GM12878 (cell line): ENCODE measurements around the gene SELENOW. TPM values are rescaled to one million over a fixed set of nuclear protein-coding genes. Genes with fewer than 3 reads are reported as not detected.
"Not testable (repeated sequence)": the region's sequence is repeated elsewhere in the genome, so short reads cannot be mapped to it uniquely, and the experiment has no call there.

ENCODE experiments used
- ATAC-seq: fragments of 200-7000 bp; cut with Tn5 transposase; 3 replicates; pipeline ENCODE4 v1.9.1; 2020; ENCODE audit warnings: mild to moderate bottlenecking, moderate library complexity
- BruUV-seq: library from RNA; stranded (reverse); fragments of 400-500 nt; replicated peaks from 2 replicates; lab custom pipeline; 2021; lab: Mats Ljungman, UMichigan
- CTCF ChIA-PET: fragments of 300-600 bp; sonication (Branson Sonifier 250); formaldehyde crosslinking; extraction: SDS; loops from one replicate; lab custom pipeline; 2021; ENCODE audit warnings: inconsistent platforms; lab: Yijun Ruan, JAX
- POLR2A ChIA-PET: fragments of 350-600 bp; formaldehyde crosslinking; extraction: SDS; loops from one replicate; lab custom pipeline; 2021; ENCODE audit warnings: inconsistent platforms; lab: Charles Lee
- RAD21 ChIA-PET: fragments of 300-600 bp; sonication (Branson Sonifier 250); formaldehyde crosslinking; loops from one replicate; lab custom pipeline; 2023; ENCODE audit warnings: antibody characterized with exemption; ENCODE audit not compliant: unreplicated experiment; lab: Charles Lee
- SMC1A ChIA-PET: fragments of 300-600 bp; sonication (Branson Sonifier 250); formaldehyde crosslinking; loops from one replicate; lab custom pipeline; 2023; ENCODE audit not compliant: unreplicated experiment, uncharacterized antibody; lab: Charles Lee
- DNase-seq: peaks from one replicate; pipeline ENCODE4 v3.0.0-alpha.2; 2011; ENCODE audit warnings: low read depth, low spot score
- FAIRE-seq: peaks from 3 replicates; lab custom pipeline; 2011; peaks lifted over from hg19 to GRCh38; lab: Jason Lieb, UNC
- H2AFZ ChIP-seq: 2 replicates; pipeline ENCODE4 v1.6.0; 2011; ENCODE audit warnings: low read depth, low read length, control low read depth; ENCODE audit not compliant: control insufficient read depth
- H3K27ac ChIP-seq: 2 replicates; pipeline ENCODE4 v1.5.1; 2011; ENCODE audit warnings: control low read depth; ENCODE audit not compliant: control insufficient read depth, insufficient read depth
- H3K27me3 ChIP-seq, 2 experiments: replicated peaks in 1 of 2; 2 replicates each; pipeline versions ENCODE4 v1.6.0 to v1.6.1; 2011; ENCODE audit warnings: low read length in 1 of 2; ENCODE audit not compliant: control insufficient read depth in 2 of 2, insufficient read depth in 2 of 2
- H3K36me3 ChIP-seq, 2 experiments: 2 replicates each; pipeline ENCODE4 v1.5.1; 2011; ENCODE audit warnings: low read length in 1 of 2; ENCODE audit not compliant: control insufficient read depth in 2 of 2, insufficient read depth in 2 of 2
- H3K4me1 ChIP-seq: 2 replicates; pipeline ENCODE4 v1.6.1; 2011; ENCODE audit warnings: mild to moderate bottlenecking, low read length, moderate library complexity, mixed read lengths; ENCODE audit not compliant: control insufficient read depth, insufficient read depth
- H3K4me2 ChIP-seq: 2 replicates; pipeline ENCODE4 v1.6.0; 2011; ENCODE audit warnings: control low read depth; ENCODE audit not compliant: control insufficient read depth, insufficient read depth
- H3K4me3 ChIP-seq: fragments of 200-600 bp; sonication (generic); 2 replicates; pipeline ENCODE4 v1.5.1; 2016
- H3K79me2 ChIP-seq: 2 replicates; pipeline ENCODE4 v1.6.0; 2011; ENCODE audit warnings: low read length; ENCODE audit not compliant: control insufficient read depth, insufficient read depth
- H3K9ac ChIP-seq: 2 replicates; pipeline ENCODE4 v1.8.0; 2011; ENCODE audit warnings: low read length, control low read depth, mixed read lengths; ENCODE audit not compliant: control insufficient read depth, insufficient read depth
- H3K9me3 ChIP-seq: replicated peaks from 3 replicates; pipeline ENCODE4 v1.5.1; 2011; ENCODE audit warnings: mild to moderate bottlenecking, low read length; ENCODE audit not compliant: control insufficient read depth, insufficient read depth
- H4K20me1 ChIP-seq: 2 replicates; pipeline ENCODE4 v1.6.0; 2011; ENCODE audit not compliant: control insufficient read depth, insufficient read depth
- IKZF2 ChIP-seq, 2 experiments: fragments of 450-650 bp; IDR thresholded peaks; 2 replicates each; pipeline ENCODE4 v1.6.1; 2017; ENCODE audit warnings: mild to moderate bottlenecking in 2 of 2, moderate library complexity in 2 of 2
- SIX5 ChIP-seq: IDR thresholded peaks from 2 replicates; pipeline ENCODE4 v1.6.1; 2011; ENCODE audit warnings: mild to moderate bottlenecking, low read depth, low read length, moderate library complexity; ENCODE audit not compliant: severe bottlenecking
- SPI1 ChIP-seq: IDR thresholded peaks from 2 replicates; pipeline ENCODE4 v1.6.1; 2011; ENCODE audit warnings: low read depth, mild to moderate bottlenecking, low read length, moderate library complexity, borderline replicate concordance; ENCODE audit not compliant: insufficient read depth
- WGBS: methylation state at CpG from one replicate; pipeline ENCODE4 v1.1.6; 2016; ENCODE audit warnings: low lambda C conversion rate; ENCODE audit not compliant: insufficient replicate concordance, insufficient coverage; ENCODE audit errors: missing lambda C conversion rate; 5-methylcytosine and 5-hydroxymethylcytosine counted together
- in situ Hi-C: fragments of 300-500 bp; cut with MboI; formaldehyde crosslinking; loops from 9 replicates; pipeline ENCODE4 v1.14.3; 2018; ENCODE audit warnings: mixed read lengths
- intact Hi-C: fragments of 100-400 bp; cut with micrococcal nuclease; formaldehyde crosslinking; loops from one replicate; pipeline ENCODE4 v1.14.2; 2022; ENCODE audit not compliant: unreplicated experiment
- polyA plus RNA-seq, 11 experiments: library from polyadenylated mRNA; depleted of rRNA in 4 of 11; unstranded in 6 of 11; stranded (reverse) in 5 of 11; fragments of >200 nt; fragmentation: Nextera tagmentation in 4 of 11; fragmentation: Illumina TruSeq in 1 of 11; extraction: Ambion mirVana in 4 of 11; extraction: Trizol in 1 of 11; gene quantifications; 1 replicate in 1 of 11; 2 replicates in 10 of 11; pipeline versions ENCODE4 v1.2.1 to v1.2.3, GENCODE V29; 2011 to 2016; ENCODE audit warnings: inconsistent platforms in 2 of 11, missing spikeins in 2 of 11, low read depth in 1 of 11
- total RNA-seq, 4 experiments: library from RNA; depleted of rRNA in 3 of 4; stranded (reverse); fragments of >200 nt in 3 of 4; fragmentation: Illumina TruSeq in 1 of 4; extraction: Trizol in 1 of 4; gene quantifications; 2 replicates each; pipeline versions ENCODE4 v1.2.1 to v1.2.3, GENCODE V29; 2013 to 2021

The SELENOW gene
- total and polyA plus RNA-seq, 10 of the 15 experiments (the other 5 are each of a cell fraction or from before 2014, with no cell fraction given) = 53.3 to 186 (median 101) TPM

- H3K4me3 ChIP-seq, H4K20me1 ChIP-seq, H2AFZ ChIP-seq, H3K4me2 ChIP-seq, H3K9ac ChIP-seq, POLR2A ChIA-PET, RAD21 ChIA-PET, H3K27ac ChIP-seq, BruUV-seq, DNase-seq, in situ Hi-C loops, H3K4me1 ChIP-seq, SMC1A ChIA-PET, ATAC-seq, H3K9me3 ChIP-seq, intact Hi-C loops, H3K27me3 ChIP-seq, H3K36me3 ChIP-seq, FAIRE-seq, H3K79me2 ChIP-seq: not testable (repeated sequence)
- CTCF ChIA-PET = interaction anchor here (0.6 kb wide), 1 partner anchor 26 kb away, joined by 3 read pairs; no protein-coding TSS in a partner anchor
- 31% methylated on average over 1 of the region's 1 CpG for WGBS
Measured at GRCh38 chr19:47818221-47818620, 39.7 kb downstream of the SELENOW start.

DNA sequence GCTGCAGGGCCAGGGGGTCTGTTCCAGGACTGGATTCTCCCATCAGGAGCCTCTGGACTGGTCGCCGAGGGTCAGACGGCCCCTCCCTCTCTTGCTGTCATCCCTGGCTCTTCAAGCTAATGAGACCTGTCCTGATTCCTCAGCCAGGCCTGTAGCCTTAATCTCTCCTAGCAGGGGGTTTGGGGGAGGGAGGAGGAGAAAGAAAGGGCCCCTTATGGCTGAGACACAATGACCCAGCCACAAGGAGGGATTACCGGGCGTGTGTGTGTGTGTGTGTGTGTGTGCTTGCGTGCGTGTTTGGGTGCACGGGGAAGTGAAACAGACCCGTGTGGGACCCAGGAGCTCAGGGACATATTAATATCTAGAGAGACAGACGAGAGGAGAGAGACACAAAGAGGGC is 41.4 kb downstream of the SELENOW start:
- H3K9me3 ChIP-seq = no peaks in the 10 kb centered on the region
- POLR2A ChIA-PET = no interaction called here
- H3K9ac ChIP-seq = no peak overlapping the region
- H2AFZ ChIP-seq = no peak overlapping the region
- H3K27me3 ChIP-seq = no peaks in the 10 kb centered on the region; a peak in 3 of 4 replicates
- 0 out of 2 replicates have a peak overlapping the region, but pooled peaks have one; percentile 38 for H3K4me2 ChIP-seq
- no peak for ATAC-seq
- no TSS peak for BruUV-seq
- CTCF ChIA-PET = no interaction called here
- in situ Hi-C loops (no loop called here), intact Hi-C loops (no loop called here)
- peaks cover 4% of the 10 kb centered on the region; the same call in 1 of the 2 replicates for H3K4me1 ChIP-seq
- SMC1A ChIA-PET = no interaction called here
- no peak overlapping the region for H3K27ac ChIP-seq
- no peak overlapping the region for H3K4me3 ChIP-seq
- no peak for FAIRE-seq
- RAD21 ChIA-PET = no interaction called here
- H4K20me1 ChIP-seq = no peaks in the 10 kb centered on the region
- DNase-seq = no peak
- WGBS = 1% methylated on average over 10 of the region's 10 CpGs
- H3K36me3 ChIP-seq = no peaks in the 10 kb centered on the region
- peak; percentile 68; the same call in 1 of the 2 replicates for TF ChIP-seq SPI1
- TF ChIP-seq IKZF2 (IDR thresholded peaks at IDR 0.05) = peak in 1 of 2 experiments; percentile 22; a peak in 2 of 4 replicates
- TF ChIP-seq SIX5 = no peak
- no peaks in the 10 kb centered on the region for H3K79me2 ChIP-seq
